GM21423 (cell line): ENCODE measurements around the gene GLRA1.

Experiments used
- ATAC-seq: cut with Tn5 transposase; IDR thresholded peaks from one replicate; pipeline ENCODE4 v1.9.1; 2021; ENCODE audit warnings: mild to moderate bottlenecking, moderate library complexity; ENCODE audit not compliant: unreplicated experiment

Gene GLRA1

DNA sequence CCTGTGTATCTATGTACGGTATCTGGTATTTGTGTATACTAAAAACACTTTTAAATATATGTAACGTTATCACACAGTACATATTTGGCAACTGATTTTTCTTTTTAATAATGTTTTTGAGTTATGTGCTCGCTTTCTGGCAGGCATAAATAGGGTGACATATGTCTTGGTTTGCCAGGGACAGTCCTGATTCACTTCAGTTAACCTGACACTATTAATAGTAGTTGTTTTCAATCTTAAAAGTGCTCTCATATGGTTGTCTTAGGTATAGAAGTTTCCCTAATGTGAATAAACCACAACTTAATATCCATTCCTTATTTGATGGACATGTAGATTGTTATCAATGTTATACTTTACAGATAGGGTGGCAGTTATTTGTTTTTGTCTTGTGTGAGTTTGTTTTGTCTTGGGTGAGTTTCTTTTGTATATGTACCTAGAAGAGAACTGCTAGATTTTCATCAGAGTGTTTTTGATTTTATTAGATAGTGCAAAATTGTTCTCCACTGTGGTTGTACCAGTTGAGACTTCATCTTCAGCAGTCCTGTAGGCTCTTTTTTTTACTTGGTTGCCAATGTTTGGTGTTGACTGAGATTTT is 145.0 kb downstream of the GLRA1 start:
- no peak for ATAC-seq

DNA sequence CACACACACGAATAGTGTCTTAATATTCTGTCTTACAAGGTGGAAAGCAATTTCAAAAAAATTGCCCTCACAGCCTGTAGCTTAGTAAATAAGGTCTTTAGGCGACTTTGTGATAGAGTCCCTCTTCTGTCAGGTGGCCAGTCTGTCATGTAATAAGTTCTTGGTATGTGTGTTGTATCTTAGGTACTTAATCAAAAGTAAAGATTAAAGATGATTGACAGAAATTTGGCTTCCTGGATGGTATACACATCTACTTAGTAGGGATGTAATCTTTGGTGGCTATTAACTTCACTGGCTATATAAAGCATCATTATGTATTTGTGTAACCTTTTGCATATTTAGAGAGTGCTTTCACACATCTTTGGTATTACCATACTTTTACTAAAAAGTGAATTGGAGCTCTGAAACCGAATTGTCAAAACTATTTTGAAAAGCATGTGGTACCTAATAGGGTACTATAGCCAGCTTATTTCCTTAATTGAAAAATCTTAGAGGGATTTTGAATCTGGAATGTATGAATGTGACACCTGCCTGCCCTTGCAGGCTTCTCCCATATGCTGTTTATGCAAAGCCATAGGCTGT is 149.5 kb downstream of the GLRA1 start:
- ATAC-seq: no peak

DNA sequence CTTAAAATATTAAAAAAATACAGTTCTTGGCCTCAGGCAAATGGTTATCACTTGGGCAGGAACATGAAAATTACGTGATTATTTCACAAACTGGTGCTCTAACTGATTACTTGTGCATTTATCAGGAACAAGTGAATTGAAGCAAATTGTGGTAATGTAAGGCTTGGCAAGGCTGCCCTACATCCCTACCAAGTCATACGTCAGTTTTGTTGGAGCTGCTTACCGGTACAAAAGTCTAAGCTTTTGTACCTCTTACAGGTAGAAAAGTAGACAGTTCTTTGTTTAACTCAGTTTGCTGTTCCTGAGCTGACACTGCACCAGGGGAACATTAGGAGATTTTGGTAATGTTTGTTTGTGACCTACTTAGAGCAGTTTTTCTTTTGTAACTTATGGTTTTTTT is 150.7 kb downstream of the GLRA1 start:
- ATAC-seq: no peak

DNA sequence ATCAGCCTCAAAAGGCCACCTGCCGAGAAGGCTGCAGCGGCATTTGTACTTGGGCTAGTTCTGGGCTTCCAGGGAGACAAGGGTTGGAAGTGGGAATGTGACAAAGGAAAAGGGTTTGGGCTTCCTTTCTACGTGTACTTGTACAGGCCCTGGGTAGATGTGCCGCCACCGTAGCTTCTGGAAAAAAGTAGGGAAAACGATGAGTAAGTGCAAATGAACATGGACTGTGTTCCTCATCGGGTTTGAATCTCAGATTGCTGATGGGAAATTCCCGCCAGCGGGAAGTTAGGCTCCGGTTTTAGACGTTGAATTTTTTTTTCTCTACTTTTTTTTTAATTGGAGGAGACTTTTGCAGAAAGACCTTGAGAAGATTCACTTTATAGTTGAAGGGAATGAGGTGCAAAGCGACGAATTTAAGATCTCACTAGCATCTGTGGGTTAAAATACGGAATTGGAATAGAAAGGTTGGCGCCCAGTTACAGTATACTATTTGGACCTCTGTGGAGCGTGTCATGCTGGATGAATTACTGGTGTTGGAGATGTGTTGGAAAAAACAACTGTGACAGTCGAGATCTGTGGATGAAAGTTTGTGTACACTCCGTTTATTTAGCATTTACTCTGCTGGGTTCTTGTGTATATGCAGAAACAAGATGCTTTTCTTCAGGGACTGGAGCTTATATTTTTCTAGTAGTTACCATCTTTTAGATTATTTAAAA is 151.6 kb downstream of the GLRA1 start:
- ATAC-seq: no peak
